Prostate gland (tissue), 2 donors: ENCODE data around the gene PANK2. TPM values are rescaled to one million over a fixed set of nuclear protein-coding genes. Genes with fewer than 3 reads are reported as not detected.

ENCODE experiments used
- DNase-seq: peaks from one replicate; pipeline ENCODE4 v3.0.0-alpha.2; 2019; ENCODE audit warnings: low spot score
- H3K27ac ChIP-seq, 2 donors: fragments of 200-600 bp; sonication (generic); 2 replicates each; pipeline ENCODE4 v1.5.1; 2017 to 2019
- H3K27me3 ChIP-seq: fragments of 200-600 bp; sonication (generic); replicated peaks from 2 replicates; pipeline ENCODE4 v1.5.1; 2019; ENCODE audit not compliant: insufficient read depth
- H3K36me3 ChIP-seq, 2 donors: fragments of 200-600 bp; sonication (generic); 1 replicate in 1 of 2; 2 replicates in 1 of 2; pipeline versions ENCODE4 v1.5.1 to v1.8.1; 2017 to 2019
- H3K4me1 ChIP-seq: fragments of 200-600 bp; sonication (generic); replicated peaks from 2 replicates; pipeline ENCODE4 v1.5.1; 2019
- H3K4me3 ChIP-seq, 2 donors: fragments of 200-600 bp; sonication (generic); 2 replicates each; pipeline ENCODE4 v1.5.1; 2017 to 2019
- H3K9me3 ChIP-seq: fragments of 200-600 bp; sonication (generic); 2 replicates; pipeline ENCODE4 v1.5.1; 2017
- CTCF ChIP-seq, 4 experiments: fragments of 200-600 bp in 2 of 4; fragments of 450-650 bp in 2 of 4; sonication (generic) in 2 of 4; IDR thresholded peaks; 1 replicate in 3 of 4; 2 replicates in 1 of 4; pipeline ENCODE4 v1.5.1; 2016 to 2019; ENCODE audit warnings: antibody characterized with exemption in 4 of 4, mild to moderate bottlenecking in 2 of 4, moderate library complexity in 2 of 4
- POLR2A ChIP-seq: fragments of 450-650 bp; IDR thresholded peaks from one replicate; pipeline ENCODE4 v1.6.1; 2016; ENCODE audit warnings: antibody characterized with exemption, mild to moderate bottlenecking
- POLR2AphosphoS5 ChIP-seq: sonication (generic); formaldehyde crosslinking; IDR thresholded peaks from one replicate; pipeline ENCODE4 v1.6.1; 2017; ENCODE audit warnings: antibody characterized with exemption
- WGBS: methylation state at CpG from one replicate; pipeline ENCODE4 v1.1.5; 2018; 5-methylcytosine and 5-hydroxymethylcytosine counted together
- intact Hi-C: fragments of 100-400 bp; cut with DNase I; formaldehyde crosslinking; loops from one replicate; pipeline ENCODE4 v1.14.2; 2022
- total RNA-seq, 2 donors: library from RNA; depleted of rRNA; stranded (reverse); fragments of >200 nt; gene quantifications; one replicate each; pipeline ENCODE4 v1.1.0, GENCODE V29; 2016

Gene PANK2
- total RNA-seq, 2 donors from 2014 or later = 49.7 to 53.9 TPM

GRCh38 chr20:3900187-3900604, 11.0 kb downstream of the PANK2 start:
- intact Hi-C loops = no loop called here
- no peak for DNase-seq
- Histone ChIP-seq H3K4me3 (no peak overlapping the region), H3K4me1 (peaks cover 5% of the 10 kb centered on the region), H3K27ac (no peak overlapping the region), H3K36me3 (no peaks in the 10 kb centered on the region), H3K27me3 (no peaks in the 10 kb centered on the region), H3K9me3 (no peaks in the 10 kb centered on the region)
- TF ChIP-seq POLR2AphosphoS5 (no peak), POLR2A (no peak), CTCF (IDR thresholded peaks at IDR 0.05) (no peak)
- WGBS = 79% methylated on average over 3 of the region's 3 CpGs

- H3K4me1 ChIP-seq = peaks cover 5% of the 10 kb centered on the region
- H3K36me3 ChIP-seq = no peaks in the 10 kb centered on the region
- no peak overlapping the region for H3K27ac ChIP-seq
- intact Hi-C loops = no loop called here
- 68% methylated on average over 3 of the region's 3 CpGs for WGBS
- no peaks in the 10 kb centered on the region for H3K27me3 ChIP-seq
- no peak for DNase-seq
- no peak for TF ChIP-seq POLR2A
- TF ChIP-seq POLR2AphosphoS5 = no peak
- TF ChIP-seq CTCF (IDR thresholded peaks at IDR 0.05) = no peak
- H3K4me3 ChIP-seq = no peak overlapping the region
- H3K9me3 ChIP-seq = no peaks in the 10 kb centered on the region
Measured at GRCh38 chr20:3901028-3901705, 12.0 kb downstream of the PANK2 start.

DNA sequence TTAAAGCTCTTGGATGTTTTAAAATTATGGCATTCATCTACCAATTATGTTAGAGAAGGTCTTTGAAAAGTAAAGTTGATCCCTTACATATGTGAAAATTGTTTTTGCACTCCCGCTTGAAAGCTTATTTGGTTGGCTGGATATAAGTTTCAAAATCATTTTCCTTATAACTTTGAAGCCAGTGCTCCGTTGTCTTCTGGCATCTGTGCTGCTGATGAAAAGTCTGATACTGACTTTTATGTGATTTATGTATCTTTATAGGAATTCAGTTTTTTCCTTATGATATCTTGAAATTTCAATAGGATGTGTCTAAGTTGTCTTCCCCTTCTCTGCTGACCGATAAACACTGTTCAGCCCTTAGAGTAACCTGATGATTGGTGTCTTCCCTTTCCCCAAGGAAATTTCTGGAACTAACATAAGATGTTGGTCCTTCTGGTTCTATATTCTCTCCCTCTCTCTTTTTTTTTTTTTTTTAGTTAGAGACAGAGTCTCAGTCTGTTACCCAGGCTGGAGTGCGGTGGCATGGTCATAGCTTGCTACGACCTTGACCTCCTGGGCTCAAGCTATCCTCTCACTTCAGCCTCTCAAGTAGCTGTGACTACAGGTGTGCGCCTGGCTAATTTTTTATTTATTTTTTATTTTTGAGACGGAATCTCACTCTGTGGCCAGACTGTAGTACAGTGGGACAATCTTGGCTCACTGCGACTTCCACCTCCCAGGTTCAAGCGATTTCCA, 12.7 kb downstream of the PANK2 start:
- Histone ChIP-seq H3K4me1 (no peaks in the 10 kb centered on the region), H3K27ac (no peak overlapping the region), H3K4me3 (no peak overlapping the region), H3K36me3 (no peaks in the 10 kb centered on the region), H3K27me3 (no peaks in the 10 kb centered on the region), H3K9me3 (no peaks in the 10 kb centered on the region)
- TF ChIP-seq POLR2AphosphoS5 = no peak
- no peak for TF ChIP-seq CTCF (IDR thresholded peaks at IDR 0.05)
- no peak for TF ChIP-seq POLR2A
- intact Hi-C loops = no loop called here
- WGBS = 63% methylated on average over 9 of the region's 9 CpGs
- no peak for DNase-seq

- Histone ChIP-seq H3K27ac (no peak overlapping the region), H3K4me1 (no peaks in the 10 kb centered on the region), H3K4me3 (no peak overlapping the region), H3K36me3 (no peaks in the 10 kb centered on the region), H3K9me3 (no peaks in the 10 kb centered on the region), H3K27me3 (no peaks in the 10 kb centered on the region)
- no peak for DNase-seq
- 93% methylated on average over 5 of the region's 5 CpGs for WGBS
- intact Hi-C loops = no loop called here
- TF ChIP-seq POLR2AphosphoS5 (no peak), CTCF (IDR thresholded peaks at IDR 0.05) (no peak), POLR2A (no peak)
Measured at GRCh38 chr20:3902446-3902845, 13.3 kb downstream of the PANK2 start.

DNA sequence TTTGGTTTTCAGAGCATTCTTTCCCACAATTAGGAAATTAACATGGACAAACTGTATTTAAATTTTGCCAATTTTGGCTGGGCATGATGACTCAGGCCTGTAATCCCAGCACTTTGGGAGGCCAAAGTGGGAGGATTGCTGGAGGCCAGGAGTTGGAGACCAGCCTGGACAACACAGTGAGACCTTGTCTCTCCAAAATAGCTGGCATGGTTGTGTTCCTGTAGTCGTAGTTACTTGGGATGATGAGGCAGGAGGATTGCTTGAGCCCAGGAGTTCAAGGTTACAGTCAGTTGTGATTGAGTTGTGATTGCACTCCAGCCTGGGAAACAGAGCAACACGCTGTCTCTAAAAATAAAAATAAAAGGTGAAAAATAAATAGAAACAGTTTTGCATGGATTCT, 15.0 kb downstream of the PANK2 start:
- no peak for DNase-seq
- no peaks in the 10 kb centered on the region for H3K4me1 ChIP-seq
- intact Hi-C loops = no loop called here
- 77% methylated on average over 2 of the region's 2 CpGs for whole genome bisulfite sequencing
- no peak overlapping the region for H3K27ac ChIP-seq
- H3K27me3 ChIP-seq = no peaks in the 10 kb centered on the region
- no peaks in the 10 kb centered on the region for H3K9me3 ChIP-seq
- H3K36me3 ChIP-seq = no peaks in the 10 kb centered on the region
- H3K4me3 ChIP-seq = no peak overlapping the region
- TF ChIP-seq CTCF (IDR thresholded peaks at IDR 0.05) (no peak), POLR2AphosphoS5 (no peak), POLR2A (no peak)
